GM19455 (cell line): ENCODE measurements around the gene ABHD14A.

ENCODE experiments used
- ATAC-seq: cut with Tn5 transposase; IDR thresholded peaks from one replicate; pipeline ENCODE4 v1.9.1; 2021; ENCODE audit not compliant: unreplicated experiment

Gene ABHD14A

GRCh38 chr3:51968883-51969678 lies 5.8 kb upstream of the ABHD14A start:
- no peak for ATAC-seq

DNA sequence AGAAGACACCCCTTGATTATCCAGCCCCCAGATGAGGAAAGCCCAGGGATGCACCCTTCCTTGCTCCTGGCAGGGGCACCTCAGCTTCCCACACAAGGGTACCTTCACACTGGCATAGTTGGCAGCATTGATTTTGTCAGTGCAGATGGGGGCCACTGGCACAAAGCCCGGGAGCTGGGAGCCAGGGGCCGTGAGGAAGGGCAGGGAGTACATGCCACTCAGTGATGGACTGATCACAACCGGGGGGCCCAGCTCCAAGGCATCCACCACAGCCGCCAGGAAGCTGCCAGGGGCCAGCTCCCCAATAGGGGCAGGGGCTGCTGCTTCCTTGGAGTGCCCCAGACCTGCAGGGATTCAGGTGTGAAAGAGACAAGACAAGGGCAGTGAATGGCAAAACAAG lies 5.0 kb upstream of the ABHD14A start:
- ATAC-seq: no peak

- ATAC-seq: no peak
Measured at GRCh38 chr3:51970606-51971300, 4.1 kb upstream of the ABHD14A start.

GRCh38 chr3:51971350-51971749 lies 3.5 kb upstream of the ABHD14A start:
- ATAC-seq: no peak

- no peak for ATAC-seq
Measured at GRCh38 chr3:51974277-51974962, 444 bp upstream of the ABHD14A start.

- no peak for ATAC-seq
Measured at GRCh38 chr3:51975852-51976549, 1.1 kb downstream of the ABHD14A start.

- no peak for ATAC-seq
Measured at GRCh38 chr3:51977446-51978142, 2.7 kb downstream of the ABHD14A start.

GRCh38 chr3:51978143-51978502 lies 3.3 kb downstream of the ABHD14A start:
- no peak for ATAC-seq

DNA sequence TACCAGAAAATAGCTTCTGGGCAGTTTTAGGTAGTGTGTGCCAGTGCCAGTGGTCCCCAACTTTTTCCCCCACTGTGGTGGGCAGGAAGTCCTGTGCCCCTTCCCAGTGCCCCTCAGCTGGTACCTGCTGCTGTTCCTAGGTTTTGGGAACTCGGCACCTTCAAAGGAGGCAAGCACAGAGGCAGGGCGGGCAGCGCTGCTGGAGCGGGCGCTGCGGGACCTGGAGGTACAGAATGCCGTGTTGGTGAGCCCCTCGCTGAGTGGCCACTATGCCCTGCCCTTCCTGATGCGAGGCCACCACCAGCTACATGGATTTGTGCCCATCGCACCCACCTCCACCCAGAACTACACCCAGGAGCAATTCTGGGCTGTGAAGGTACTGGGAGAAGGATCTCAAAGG lies 5.4 kb downstream of the ABHD14A start:
- no peak for ATAC-seq

DNA sequence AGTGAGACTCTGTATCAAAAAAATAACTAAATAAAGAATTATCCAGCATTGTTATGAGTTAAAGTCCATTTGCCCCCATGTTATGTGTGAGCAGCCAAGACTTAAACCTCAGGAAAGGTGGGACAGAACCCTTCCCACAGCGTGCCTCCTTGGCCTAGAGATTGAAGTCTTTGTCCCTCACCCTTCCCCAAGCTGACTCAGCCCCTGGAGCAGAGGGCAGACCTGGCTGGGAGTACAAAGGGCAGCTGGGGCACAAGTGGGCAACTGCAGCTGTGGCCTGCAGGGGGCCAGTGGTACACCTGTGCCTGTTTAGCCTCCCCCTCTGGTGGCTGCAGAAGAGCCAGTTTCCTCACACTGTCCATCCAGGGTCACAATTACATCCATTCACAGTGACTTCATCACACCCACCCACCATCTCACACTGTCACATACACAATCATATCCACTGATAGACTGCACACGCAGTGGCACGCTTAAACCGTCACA lies 7.5 kb downstream of the ABHD14A start:
- ATAC-seq: peak; percentile 37

- peak; percentile 68 for ATAC-seq
Measured at GRCh38 chr3:51982838-51983577, 8.1 kb downstream of the ABHD14A start, which contains the start of gene ACY1. TSS of gene ACY1 (plus strand) at chr3:51983535. CDS start at chr3:51984065, 530 bp downstream.

DNA sequence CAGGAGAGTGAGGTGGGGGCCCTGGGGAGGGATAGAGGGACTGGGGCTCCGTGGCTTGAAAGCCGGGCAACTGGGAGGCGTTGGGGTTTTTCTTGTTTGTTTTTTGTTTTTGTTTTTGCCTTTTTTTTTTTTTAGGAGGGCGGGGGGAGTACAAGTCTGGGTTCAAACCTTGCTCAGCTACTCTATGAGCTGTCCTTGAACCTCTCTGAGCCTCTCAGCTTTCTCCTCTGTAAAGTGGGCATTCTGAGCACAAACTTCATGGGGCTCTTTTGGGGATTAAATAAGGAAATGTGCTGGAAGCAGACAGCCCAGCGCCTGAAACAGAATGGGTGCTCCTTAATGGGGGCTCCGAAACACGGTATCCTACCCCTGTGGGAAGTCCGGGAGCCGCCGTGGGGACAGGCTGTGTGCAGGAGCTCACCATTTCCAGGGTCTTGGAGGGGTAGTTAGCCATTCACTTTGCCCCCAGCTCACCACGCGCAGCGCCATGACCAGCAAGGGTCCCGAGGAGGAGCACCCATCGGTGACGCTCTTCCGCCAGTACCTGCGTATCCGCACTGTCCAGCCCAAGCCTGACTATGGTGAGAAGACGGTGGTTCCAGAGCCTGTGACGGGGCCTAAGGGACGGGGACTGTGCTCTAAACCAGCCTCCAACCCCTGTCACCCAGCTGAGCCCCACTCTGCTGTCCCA lies 8.9 kb downstream of the ABHD14A start:
- no peak for ATAC-seq

DNA sequence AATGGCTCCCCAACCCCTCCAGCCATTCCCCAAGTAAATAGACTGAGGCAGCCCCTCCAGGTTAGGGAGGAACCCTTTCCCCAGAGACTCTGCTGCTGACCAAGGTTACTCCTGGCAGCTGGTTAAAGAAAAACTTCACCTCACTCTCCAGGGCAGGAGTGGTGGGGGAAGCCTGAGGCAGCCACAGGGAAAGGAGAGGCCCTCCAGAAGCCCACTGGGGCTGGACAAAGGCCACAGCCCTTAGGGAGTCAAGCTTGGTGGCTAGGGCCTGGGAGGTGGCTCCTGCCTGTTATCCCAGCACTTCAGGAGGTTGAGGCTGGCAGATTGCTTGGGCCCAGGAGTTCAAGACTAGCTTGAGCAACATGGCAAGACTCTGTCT lies 9.4 kb downstream of the ABHD14A start:
- ATAC-seq: no peak

- ATAC-seq: no peak
Measured at GRCh38 chr3:51985063-51985462, 10.2 kb downstream of the ABHD14A start.

DNA sequence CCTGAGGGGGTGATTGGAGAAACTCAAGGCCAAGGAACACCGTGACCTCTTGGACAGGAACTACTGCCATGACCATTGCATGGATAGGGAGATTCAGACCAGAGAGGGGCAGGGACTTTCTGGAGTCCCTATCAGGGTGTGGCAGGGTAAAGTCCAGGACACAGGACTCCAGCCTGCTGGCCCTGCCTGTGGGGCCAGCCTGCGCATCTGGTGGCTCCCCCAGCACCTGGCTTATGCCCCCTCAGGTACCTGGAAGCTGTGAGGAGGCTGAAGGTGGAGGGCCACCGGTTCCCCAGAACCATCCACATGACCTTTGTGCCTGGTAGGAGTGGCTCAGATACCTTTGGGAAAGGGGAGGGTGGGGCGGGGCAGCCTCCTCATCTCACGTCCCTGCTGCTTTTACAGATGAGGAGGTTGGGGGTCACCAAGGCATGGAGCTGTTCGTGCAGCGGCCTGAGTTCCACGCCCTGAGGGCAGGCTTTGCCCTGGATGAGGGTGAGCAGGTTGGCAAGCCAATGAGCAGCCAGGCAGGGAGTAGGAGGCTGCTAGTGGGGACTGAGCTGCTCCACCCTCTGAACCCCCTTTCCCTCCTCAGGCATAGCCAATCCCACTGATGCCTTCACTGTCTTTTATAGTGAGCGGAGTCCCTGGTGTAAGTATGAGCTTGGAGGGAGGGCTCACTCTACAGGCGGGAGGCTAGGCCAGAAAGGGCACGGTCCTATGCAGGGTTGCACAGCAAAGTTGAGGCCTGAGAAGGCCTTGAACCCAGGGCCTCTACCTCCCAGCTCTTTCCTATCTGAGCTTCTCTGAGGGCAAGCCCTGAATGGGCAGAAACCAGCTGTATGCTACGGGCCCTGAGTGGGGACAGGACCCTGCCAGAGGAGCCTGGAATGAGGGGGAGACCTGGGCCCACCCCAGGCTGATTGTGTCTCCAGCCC lies 11.4 kb downstream of the ABHD14A start:
- no peak for ATAC-seq

DNA sequence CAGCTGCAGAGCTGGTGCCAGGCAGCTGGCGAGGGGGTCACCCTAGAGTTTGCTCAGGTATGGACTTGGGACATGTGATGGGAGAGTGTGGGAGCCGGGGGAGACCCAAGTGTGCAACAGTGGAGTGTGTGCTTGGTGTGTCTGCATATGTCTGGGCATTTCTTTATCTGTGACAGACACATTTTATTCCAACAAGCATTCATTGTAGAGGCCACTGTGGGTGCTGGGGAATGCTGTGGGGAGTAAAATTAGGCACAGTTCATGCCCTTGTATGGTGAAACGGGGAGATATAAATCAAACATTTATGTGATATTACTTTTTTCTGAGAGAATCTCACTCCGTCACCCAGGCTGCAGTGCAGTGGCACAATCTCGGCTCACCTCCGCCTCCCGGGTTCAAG lies 12.7 kb downstream of the ABHD14A start:
- no peak for ATAC-seq

- no peak for ATAC-seq
Measured at GRCh38 chr3:51988286-51989146, 13.7 kb downstream of the ABHD14A start.
